Measurements from ENCODE around the gene ELMOD1.
A peak's percentile ranks its signal among the peaks of the same experiment; 100 is the strongest.

Gene ELMOD1

DNA sequence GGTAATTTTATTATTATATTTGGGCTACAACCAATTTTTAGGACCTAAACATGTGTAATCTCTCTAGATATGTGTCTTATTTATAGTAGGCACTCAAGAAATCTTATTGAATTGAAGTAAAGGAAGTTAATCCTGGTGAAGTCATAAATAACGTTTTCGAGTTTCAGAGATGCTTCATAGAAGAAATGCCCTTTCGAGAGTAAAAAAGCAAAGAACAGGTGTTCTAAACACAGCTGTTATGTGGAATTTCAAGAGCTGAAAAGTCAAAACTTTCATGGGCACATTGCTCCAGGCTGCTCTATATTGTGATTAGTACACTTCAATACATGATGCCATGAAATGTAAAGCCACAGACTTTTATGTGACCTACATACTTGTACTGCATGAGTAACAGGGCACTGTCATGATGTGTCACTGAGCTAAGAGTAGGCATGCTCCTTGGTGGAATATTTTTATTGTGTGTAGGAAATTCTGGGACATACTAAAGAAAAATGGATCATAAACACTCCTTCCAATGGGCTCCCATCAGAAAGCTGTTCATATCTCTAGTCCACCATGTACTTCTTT lies 7.2 kb upstream of the ELMOD1 start:
- Histone ChIP-seq H3K27me3 (ENCODE audit: control insufficient read depth, insufficient read depth, low read length) (peaks cover 24% of the 10 kb centered on the region), H3K9ac (ENCODE audit: low read length) (no peak overlapping the region), H3K4me3 (ENCODE audit: low read depth, low read length) (no peak overlapping the region), H3K9me3 (ENCODE audit: control insufficient read depth, insufficient read depth, low read depth, low read length) (peaks cover 3% of the 10 kb centered on the region; the same call in 1 of the 2 replicates), H3K36me3 (ENCODE audit: control insufficient read depth, insufficient read depth, low read length) (no peaks in the 10 kb centered on the region), H3K27ac (ENCODE audit: low read depth, low read length) (no peak overlapping the region), H3K4me1 (ENCODE audit: control insufficient read depth, insufficient read depth, low read length) (peaks cover 6% of the 10 kb centered on the region; the same call in 1 of the 2 replicates)

DNA sequence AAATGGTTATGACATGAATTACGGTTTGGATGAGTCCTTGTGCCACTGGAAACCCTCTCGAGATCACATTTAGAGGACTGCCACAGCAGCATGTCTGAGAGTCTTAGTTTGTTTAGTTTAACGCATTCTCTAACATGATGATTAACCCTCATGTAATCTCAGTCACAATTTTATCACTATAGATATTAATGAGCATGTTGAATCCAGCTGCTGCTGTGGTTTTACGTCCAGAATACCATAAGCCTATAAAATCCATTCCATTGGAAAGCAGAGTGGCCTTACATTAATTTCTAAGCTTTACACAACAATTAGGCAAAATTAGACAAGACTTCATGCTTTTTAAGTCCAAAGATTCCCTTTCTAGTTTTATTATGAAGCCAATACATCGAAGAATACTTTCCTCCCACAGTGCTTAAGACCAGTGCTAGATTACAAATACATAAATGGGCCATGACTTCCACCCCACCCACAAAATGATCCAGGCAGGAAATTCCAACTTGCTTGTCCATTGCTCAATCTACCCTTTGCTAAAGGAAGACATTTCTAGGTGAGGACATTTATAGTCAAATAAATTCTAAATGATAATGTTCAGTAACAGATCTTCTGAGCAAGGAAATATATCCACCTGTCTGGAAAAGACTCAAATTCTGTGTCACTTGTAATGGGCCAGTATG lies 3.5 kb upstream of the ELMOD1 start:
- Histone ChIP-seq H3K4me3 (ENCODE audit: low read depth, low read length) (no peak overlapping the region), H3K36me3 (ENCODE audit: control insufficient read depth, insufficient read depth, low read length) (no peaks in the 10 kb centered on the region), H3K27ac (ENCODE audit: low read depth, low read length) (no peak overlapping the region), H3K9ac (ENCODE audit: low read length) (no peak overlapping the region), H3K9me3 (ENCODE audit: control insufficient read depth, insufficient read depth, low read depth, low read length) (no peaks in the 10 kb centered on the region), H3K4me1 (ENCODE audit: control insufficient read depth, insufficient read depth, low read length) (peaks cover 7% of the 10 kb centered on the region; the same call in 1 of the 2 replicates), H3K27me3 (ENCODE audit: control insufficient read depth, insufficient read depth, low read length) (peaks cover 61% of the 10 kb centered on the region)

DNA sequence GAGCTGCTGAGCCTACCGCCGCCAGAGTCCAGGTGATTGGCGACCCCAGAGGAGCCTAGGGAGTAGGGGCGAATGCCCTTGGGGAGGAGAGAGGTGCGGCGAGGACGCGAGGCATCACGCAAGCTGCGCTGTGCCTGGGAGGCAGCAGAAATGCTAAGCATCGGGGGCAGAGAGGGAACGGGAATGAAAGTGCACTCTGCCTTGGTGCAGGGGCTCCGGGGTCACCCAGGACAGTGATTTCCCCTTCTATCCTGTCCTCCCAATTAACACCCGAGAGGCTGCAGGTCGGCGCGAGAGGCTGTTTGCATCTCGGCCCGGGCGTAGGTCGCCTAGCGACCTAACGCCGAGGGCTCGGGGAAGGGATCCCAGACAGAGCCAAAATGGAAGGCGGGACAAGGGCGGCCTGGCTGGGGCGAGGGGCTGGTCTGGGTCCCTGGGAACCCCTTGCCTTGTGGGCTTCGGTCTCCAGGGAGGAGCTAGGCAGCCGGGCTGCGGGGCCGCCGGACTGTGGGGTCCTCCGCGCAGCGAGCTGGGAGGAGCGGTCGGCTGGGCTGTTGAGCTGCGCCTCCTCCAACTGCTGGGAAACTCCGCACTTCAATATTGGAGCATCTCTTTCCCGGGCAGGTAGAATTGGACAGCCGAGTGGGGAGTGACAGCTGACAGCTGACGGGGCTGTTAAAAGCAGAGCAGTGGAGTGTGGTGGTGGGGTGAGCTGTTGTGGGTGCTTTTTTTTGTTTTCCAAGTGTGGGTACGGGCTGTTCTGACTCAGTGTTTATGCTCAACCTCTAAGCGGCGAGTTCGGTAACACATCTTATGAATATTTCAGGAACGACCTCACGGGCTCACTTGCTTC lies 657 bp downstream of the ELMOD1 start:
- Histone ChIP-seq H3K27ac (ENCODE audit: low read depth, low read length) (no peak overlapping the region), H3K27me3 (ENCODE audit: control insufficient read depth, insufficient read depth, low read length) (peaks cover 86% of the 10 kb centered on the region), H3K9ac (ENCODE audit: low read length) (no peak overlapping the region), H3K9me3 (ENCODE audit: control insufficient read depth, insufficient read depth, low read depth, low read length) (no peaks in the 10 kb centered on the region), H3K36me3 (ENCODE audit: control insufficient read depth, insufficient read depth, low read length) (no peaks in the 10 kb centered on the region), H3K4me1 (ENCODE audit: control insufficient read depth, insufficient read depth, low read length) (peaks cover 21% of the 10 kb centered on the region), H3K4me3 (ENCODE audit: low read depth, low read length) (peak overlapping the region; percentile 91)

DNA sequence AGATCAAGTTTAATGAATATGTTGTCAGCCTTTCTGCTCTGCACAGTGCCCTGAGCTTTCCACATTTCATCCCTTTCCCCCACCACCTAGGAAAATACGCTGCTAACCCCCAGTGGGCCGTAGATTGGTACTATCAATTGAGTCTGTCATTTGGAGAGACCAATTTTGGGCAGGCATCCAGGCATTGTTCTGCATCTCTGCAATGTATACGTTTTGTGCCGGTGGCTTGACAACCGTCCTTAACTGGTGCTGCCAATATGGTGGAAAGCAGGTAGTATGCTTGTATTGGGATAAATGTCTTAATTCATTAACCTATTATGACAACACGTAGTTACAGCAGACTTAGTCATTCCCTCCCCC lies 1.3 kb downstream of the ELMOD1 start:
- H3K27me3 ChIP-seq (ENCODE audit: control insufficient read depth, insufficient read depth, low read length): peaks cover 82% of the 10 kb centered on the region
- no peak overlapping the region for H3K9ac ChIP-seq (ENCODE audit: low read length)
- peak overlapping the region; percentile 91 for H3K4me3 ChIP-seq (ENCODE audit: low read depth, low read length)
- H3K4me1 ChIP-seq (ENCODE audit: control insufficient read depth, insufficient read depth, low read length): peaks cover 21% of the 10 kb centered on the region
- no peaks in the 10 kb centered on the region for H3K9me3 ChIP-seq (ENCODE audit: control insufficient read depth, insufficient read depth, low read depth, low read length)
- no peak overlapping the region for H3K27ac ChIP-seq (ENCODE audit: low read depth, low read length)
- no peaks in the 10 kb centered on the region for H3K36me3 ChIP-seq (ENCODE audit: control insufficient read depth, insufficient read depth, low read length)

DNA sequence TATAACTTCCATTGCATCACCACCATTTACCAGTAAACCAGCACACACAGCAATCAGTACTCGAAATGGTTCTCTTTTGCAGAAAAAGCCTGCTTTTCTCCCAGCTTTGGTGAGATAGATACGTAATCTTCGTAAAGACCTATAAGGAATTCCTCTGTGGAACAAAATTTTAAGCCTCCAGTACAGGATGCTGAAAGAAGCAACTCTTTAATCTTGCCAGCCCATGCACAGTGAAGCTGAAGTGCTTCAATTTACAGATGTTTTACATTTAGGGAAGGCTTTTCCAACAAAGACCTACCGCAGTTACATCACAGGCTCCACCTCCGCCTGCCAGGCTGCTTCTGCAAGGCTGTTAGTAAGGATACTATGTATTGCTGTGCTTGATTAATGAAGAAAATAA lies 1.9 kb downstream of the ELMOD1 start:
- no peak overlapping the region for H3K9ac ChIP-seq (ENCODE audit: low read length)
- peaks cover 79% of the 10 kb centered on the region for H3K27me3 ChIP-seq (ENCODE audit: control insufficient read depth, insufficient read depth, low read length)
- H3K36me3 ChIP-seq (ENCODE audit: control insufficient read depth, insufficient read depth, low read length): no peaks in the 10 kb centered on the region
- H3K4me1 ChIP-seq (ENCODE audit: control insufficient read depth, insufficient read depth, low read length): peaks cover 21% of the 10 kb centered on the region
- H3K9me3 ChIP-seq (ENCODE audit: control insufficient read depth, insufficient read depth, low read depth, low read length): no peaks in the 10 kb centered on the region
- no peak overlapping the region for H3K4me3 ChIP-seq (ENCODE audit: low read depth, low read length)
- no peak overlapping the region for H3K27ac ChIP-seq (ENCODE audit: low read depth, low read length)

DNA sequence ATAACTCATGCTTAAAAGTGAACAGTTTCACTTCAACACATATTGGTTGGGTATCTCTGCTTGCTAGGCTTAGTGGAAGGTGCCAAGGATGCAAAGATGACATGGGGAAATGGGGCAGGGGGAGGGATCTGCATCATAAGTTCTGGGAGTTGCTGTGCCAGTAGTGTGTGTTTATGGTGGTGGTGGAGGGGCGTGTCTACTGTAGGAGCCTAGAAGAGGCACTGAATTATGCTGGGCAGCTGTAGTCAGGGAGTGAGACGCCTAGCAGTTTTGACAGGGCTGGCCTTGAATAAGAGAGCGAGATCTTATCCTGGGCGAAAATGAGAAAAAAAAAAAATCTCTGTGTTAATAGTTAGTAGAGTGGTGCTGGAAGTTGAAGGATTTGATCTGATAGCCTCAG lies 3.0 kb downstream of the ELMOD1 start:
- H3K36me3 ChIP-seq (ENCODE audit: control insufficient read depth, insufficient read depth, low read length): no peaks in the 10 kb centered on the region
- H3K4me1 ChIP-seq (ENCODE audit: control insufficient read depth, insufficient read depth, low read length): peaks cover 23% of the 10 kb centered on the region
- no peaks in the 10 kb centered on the region for H3K9me3 ChIP-seq (ENCODE audit: control insufficient read depth, insufficient read depth, low read depth, low read length)
- H3K9ac ChIP-seq (ENCODE audit: low read length): no peak overlapping the region
- H3K27ac ChIP-seq (ENCODE audit: low read depth, low read length): no peak overlapping the region
- peaks cover 68% of the 10 kb centered on the region for H3K27me3 ChIP-seq (ENCODE audit: control insufficient read depth, insufficient read depth, low read length)
- H3K4me3 ChIP-seq (ENCODE audit: low read depth, low read length): no peak overlapping the region

DNA sequence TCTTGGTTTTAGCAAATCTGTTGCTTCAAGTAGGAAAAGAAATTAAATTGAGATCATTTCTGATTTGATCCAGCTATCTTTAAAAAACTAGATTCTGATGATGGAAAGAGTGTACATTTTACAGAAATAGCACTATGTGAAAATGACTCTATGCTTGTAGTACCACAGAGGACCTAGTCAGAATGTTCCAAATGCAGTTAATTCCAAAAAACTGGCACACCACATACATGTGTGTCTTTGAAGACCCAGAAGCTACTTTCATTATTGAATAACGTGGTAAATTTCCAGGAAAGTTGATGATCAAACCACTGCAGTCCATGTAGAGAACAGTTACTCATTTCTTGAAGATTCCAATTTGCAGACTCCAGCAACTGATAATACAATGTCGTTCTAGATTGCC lies 3.8 kb downstream of the ELMOD1 start:
- Histone ChIP-seq H3K9me3 (ENCODE audit: control insufficient read depth, insufficient read depth, low read depth, low read length) (no peaks in the 10 kb centered on the region), H3K27ac (ENCODE audit: low read depth, low read length) (no peak overlapping the region), H3K4me1 (ENCODE audit: control insufficient read depth, insufficient read depth, low read length) (peaks cover 23% of the 10 kb centered on the region), H3K27me3 (ENCODE audit: control insufficient read depth, insufficient read depth, low read length) (peaks cover 60% of the 10 kb centered on the region), H3K9ac (ENCODE audit: low read length) (no peak overlapping the region), H3K4me3 (ENCODE audit: low read depth, low read length) (no peak overlapping the region), H3K36me3 (ENCODE audit: control insufficient read depth, insufficient read depth, low read length) (no peaks in the 10 kb centered on the region)

DNA sequence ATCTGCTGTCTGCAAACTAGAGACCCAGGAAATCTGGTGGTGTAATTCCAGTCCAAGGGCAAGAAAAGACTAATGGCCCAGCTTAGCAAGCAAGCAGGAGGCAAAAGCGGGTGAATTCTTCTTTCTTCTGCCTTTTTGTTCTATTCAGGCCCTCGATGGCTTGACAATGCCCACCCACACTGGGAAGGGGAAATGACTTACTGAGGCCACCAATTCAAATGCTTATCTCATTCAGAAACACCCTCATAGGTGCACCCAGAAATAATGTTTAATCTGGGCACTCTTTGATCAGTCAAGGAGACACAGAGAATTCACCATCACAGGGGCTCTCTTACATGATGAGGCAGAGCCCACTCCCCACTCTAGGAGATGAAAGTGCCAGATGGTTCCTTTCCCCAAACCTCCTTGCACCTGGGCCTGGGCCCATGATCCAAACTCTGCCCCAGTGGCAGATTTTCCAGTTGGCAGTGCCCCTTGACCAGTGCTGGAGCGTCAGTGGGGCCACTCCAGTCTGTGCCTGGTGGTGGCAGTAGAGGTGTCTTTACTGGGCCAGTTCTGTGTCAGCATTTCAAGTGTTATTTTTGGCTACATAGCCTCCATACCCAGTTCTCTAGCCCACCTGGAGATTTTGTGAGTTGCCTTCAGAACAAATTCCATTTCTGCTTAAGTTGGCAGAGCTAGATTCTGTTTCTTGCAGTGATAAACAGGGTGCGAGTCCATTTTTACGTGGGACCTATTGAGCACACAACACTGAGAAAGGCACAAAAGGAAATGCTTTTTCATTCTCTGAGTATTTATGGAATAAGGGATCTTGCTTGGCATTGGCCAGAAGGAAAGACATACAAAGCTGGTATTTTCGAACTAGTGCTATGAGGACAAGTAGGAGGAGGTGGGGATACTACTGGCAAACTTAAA lies 7.5 kb downstream of the ELMOD1 start:
- H3K4me3 ChIP-seq (ENCODE audit: low read depth, low read length): no peak overlapping the region
- H3K9me3 ChIP-seq (ENCODE audit: control insufficient read depth, insufficient read depth, low read depth, low read length): no peaks in the 10 kb centered on the region
- no peak overlapping the region for H3K27ac ChIP-seq (ENCODE audit: low read depth, low read length)
- H3K36me3 ChIP-seq (ENCODE audit: control insufficient read depth, insufficient read depth, low read length): no peaks in the 10 kb centered on the region
- peaks cover 11% of the 10 kb centered on the region; the same call in 1 of the 2 replicates for H3K4me1 ChIP-seq (ENCODE audit: control insufficient read depth, insufficient read depth, low read length)
- no peak overlapping the region for H3K9ac ChIP-seq (ENCODE audit: low read length)
- peaks cover 23% of the 10 kb centered on the region for H3K27me3 ChIP-seq (ENCODE audit: control insufficient read depth, insufficient read depth, low read length)

DNA sequence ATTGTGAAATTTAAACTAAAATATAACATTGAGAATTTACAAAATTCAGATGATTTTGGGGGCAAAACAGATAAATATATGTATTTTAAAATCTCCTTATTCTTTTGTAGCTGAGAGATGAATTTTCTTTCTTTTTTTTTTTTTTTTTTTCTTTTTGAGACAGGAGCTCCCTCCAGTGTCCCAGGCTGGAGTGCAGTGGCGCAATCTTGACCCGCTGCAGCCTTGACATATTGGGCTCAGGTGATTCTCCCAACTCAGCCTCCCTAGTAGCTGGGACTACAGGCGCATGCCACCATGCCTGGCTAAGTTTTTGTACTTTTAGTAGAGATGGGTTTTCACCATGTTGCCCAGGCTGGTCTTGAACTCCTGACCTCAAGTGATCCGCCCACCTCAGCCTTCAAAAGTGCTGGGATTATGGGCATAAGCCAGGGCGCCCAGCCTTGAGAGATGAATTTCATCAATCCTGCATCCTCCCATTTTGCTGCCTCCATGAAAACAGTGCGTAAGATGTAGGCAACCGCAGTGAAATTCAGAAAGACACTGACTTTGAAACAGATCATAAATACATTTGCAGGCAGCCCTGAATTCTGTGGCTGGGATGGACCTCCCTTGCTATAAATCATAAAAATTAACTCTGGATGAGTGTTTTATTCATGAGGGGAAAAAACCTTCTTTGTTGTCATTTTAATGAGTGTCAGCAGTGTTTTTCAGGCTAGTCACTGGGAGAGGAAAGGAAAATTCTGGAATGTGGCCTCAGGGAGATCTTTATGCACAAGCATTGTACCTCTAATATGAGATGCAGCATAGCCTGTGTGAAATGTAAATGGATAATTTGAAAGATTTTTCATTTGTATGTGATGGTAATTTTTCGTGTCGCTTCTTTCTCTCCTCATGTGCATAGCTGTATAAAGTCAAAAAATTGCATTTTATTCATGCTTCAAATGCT lies 14.4 kb downstream of the ELMOD1 start:
- Histone ChIP-seq H3K36me3 (ENCODE audit: control insufficient read depth, insufficient read depth, low read length) (no peaks in the 10 kb centered on the region), H3K4me3 (ENCODE audit: low read depth, low read length) (no peak overlapping the region), H3K9me3 (ENCODE audit: control insufficient read depth, insufficient read depth, low read depth, low read length) (no peaks in the 10 kb centered on the region), H3K27ac (ENCODE audit: low read depth, low read length) (no peak overlapping the region), H3K27me3 (ENCODE audit: control insufficient read depth, insufficient read depth, low read length) (no peaks in the 10 kb centered on the region), H3K9ac (ENCODE audit: low read length) (no peak overlapping the region), H3K4me1 (ENCODE audit: control insufficient read depth, insufficient read depth, low read length) (peaks cover 16% of the 10 kb centered on the region)

DNA sequence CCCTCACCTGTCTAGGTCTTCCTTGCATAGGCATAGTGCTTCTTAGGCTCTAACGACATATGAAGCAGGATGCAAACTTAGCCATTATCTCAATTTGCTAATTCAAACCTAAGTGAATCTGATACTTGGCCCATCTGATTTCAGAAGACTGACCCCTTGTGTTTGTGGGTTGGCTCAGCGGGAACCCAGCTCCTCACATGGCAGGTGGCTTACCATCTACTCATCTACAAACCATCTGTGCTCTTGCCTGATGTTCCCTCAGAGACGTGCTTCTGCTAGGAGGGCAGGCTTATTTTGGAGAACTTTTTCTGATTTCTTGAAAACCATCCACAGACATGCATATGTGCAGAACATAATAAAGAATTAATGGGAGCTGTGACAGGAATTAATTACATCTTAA lies 15.2 kb downstream of the ELMOD1 start:
- Histone ChIP-seq H3K27me3 (ENCODE audit: control insufficient read depth, insufficient read depth, low read length) (no peaks in the 10 kb centered on the region), H3K4me3 (ENCODE audit: low read depth, low read length) (no peak overlapping the region), H3K4me1 (ENCODE audit: control insufficient read depth, insufficient read depth, low read length) (peaks cover 16% of the 10 kb centered on the region), H3K36me3 (ENCODE audit: control insufficient read depth, insufficient read depth, low read length) (no peaks in the 10 kb centered on the region), H3K9ac (ENCODE audit: low read length) (no peak overlapping the region), H3K9me3 (ENCODE audit: control insufficient read depth, insufficient read depth, low read depth, low read length) (no peaks in the 10 kb centered on the region), H3K27ac (ENCODE audit: low read depth, low read length) (no peak overlapping the region)
